ENCODE measurements around the gene ITGAV.

Gene ITGAV

GRCh38 chr2:186725783-186726182, 135.9 kb downstream of the ITGAV start:
- no peak for DNase-seq

GRCh38 chr2:186726938-186727337, 137.1 kb downstream of the ITGAV start:
- DNase-seq, result no peak

GRCh38 chr2:186728631-186729030, 138.8 kb downstream of the ITGAV start:
- DNase-seq, result no peak
